Heart left ventricle (tissue), 13 donors: ENCODE data around the gene SULT1C2.

Experiments
- CTCF ChIP-seq, 12 donors: fragments of 200-600 bp; sonication (generic) in 4 of 12; IDR thresholded peaks; one replicate each; pipeline versions ENCODE4 v1.5.0 to v1.8.0; 2018 to 2022; ENCODE audit warnings: antibody characterized with exemption in 12 of 12, mild to moderate bottlenecking in 5 of 12
- POLR2A ChIP-seq, 2 donors: fragments of 450-650 bp; IDR thresholded peaks; one replicate each; pipeline ENCODE4 v1.6.1; 2017; ENCODE audit warnings: antibody characterized with exemption in 2 of 2, mild to moderate bottlenecking in 2 of 2, moderate library complexity in 2 of 2
- donor health status: ischemic (EF 13 %, LVEDD 7.1; RV severe dilation, severe dysfunction).
- donor health status: DM: no; HTN: yes; CAD: no.
- donor health status: DM: no; HTN: no; CAD: no.
- donor health status: ischemic (EF 25% LVEDD 6.9; RV normal size, moderate dysfunction).
- donor health status: ischemic (EF 25% LVEDD 5.7; RV mildly dilated, moderate dysfunction).
- donor health status: ischemic (EF 35%, LVEDD 5.7; RV mildly dilated, moderate dysfunction).
- donor health status: nonischemic (EF 11% LVEDD 7.7; RV severe dilation, severe dysfunction).
- donor health status: DM: yes; HTN: yes; CAD: no.
- donor health status: PGD.
- donor health status: ischemic (EF 29% LVEDD 5.4; RV normal size, mild dysfunction).
- donor health status: nonischemic (EF 23%, LVEDD 6.1; RV moderate dilation, normal function).

- TF ChIP-seq CTCF (IDR thresholded peaks at IDR 0.05) (no peak), POLR2A (IDR thresholded peaks at IDR 0.05) (no peak)
Measured at GRCh38 chr2:108354136-108354535, 65.4 kb downstream of the SULT1C2 start.
